GM21367 (cell line): ENCODE measurements around the gene ZNF580.
A peak's percentile ranks its signal among the peaks of the same experiment; 100 is the strongest.

Experiments used
- ATAC-seq: cut with Tn5 transposase; IDR thresholded peaks from one replicate; pipeline ENCODE4 v1.9.1; 2021; ENCODE audit not compliant: unreplicated experiment

Gene ZNF580

DNA sequence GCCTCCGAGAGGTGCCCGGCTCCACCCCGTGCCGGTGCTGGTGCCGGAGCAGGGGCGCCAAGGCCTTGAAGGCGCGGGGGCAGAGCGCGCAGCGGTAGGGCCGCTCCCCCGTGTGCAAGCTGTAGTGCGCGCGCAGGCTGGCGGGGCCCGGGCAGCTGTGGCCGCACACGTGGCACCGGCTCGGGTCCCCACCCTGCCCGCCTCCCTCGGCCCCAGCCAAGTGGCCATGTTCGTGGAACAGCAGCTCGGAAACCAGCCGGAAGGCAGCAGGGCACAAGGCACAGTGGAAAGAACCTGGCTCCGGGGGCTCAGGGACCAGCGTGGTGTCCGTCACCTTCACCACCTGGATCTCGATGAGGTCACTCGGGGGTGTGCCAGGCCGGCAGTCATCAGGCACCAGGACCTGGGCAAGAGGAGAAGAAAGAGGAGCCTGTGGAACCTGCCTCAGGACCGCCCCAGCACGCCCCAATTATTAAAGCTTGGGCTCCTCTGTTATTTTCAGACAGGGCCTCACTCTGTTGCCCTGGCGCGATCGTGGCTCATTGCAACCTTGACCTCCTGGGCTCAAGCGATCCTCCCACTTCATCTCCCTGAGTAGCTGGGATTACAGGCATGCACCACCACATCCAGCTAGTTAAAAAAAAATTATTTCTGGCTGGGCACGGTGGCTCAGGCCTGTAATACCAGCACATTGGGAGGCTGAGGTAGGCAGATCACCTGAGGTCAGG, 18.4 kb upstream of the ZNF580 start:
- ATAC-seq = no peak

GRCh38 chr19:55623130-55623529, 17.7 kb upstream of the ZNF580 start:
- ATAC-seq = no peak

DNA sequence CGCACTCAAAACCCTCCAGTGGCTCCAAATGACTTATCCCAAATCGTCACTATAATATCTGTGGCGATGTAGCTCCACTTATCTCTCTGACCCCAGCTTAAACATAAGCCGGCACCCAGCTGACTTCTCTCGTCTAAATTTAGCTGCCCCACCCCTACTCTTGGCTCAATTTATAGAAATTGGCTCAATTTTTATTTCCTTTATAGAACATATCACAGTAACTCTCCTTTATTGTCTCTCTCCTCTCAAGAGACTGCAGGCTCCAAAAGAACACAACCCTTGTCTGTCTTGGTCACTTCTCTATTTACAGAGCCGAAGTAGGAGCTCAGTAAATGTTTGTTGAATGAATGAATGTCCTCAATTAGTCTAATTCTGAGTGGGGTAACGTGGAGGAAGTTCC, 17.2 kb upstream of the ZNF580 start:
- no peak for ATAC-seq

- peak; percentile 43 for ATAC-seq
These were observed 16.4 kb upstream of the ZNF580 start, which contains the start of gene ZNF784 for GRCh38 chr19:55624109-55625003. Gene ZNF784, minus strand, starts transcription at chr19:55624566. Its CDS starts 5 bp downstream, at chr19:55624561.

DNA sequence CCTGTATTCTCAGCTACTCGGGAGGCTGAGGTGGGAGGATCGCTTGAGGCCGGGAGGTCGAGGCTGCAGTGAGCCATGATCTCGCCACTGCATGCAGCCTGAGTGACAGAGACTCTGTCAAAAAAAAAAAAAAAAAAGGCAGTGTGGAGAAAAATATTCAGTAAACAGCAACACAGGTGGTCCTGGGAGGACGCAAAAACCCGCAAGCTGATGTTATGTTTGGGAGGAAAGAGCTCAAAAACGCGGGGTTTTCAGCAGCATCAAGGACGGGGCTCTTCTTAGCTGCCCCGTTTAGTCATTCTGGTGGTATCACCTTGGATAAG, 15.8 kb upstream of the ZNF580 start:
- no peak for ATAC-seq

GRCh38 chr19:55626350-55626749, 14.5 kb upstream of the ZNF580 start:
- ATAC-seq = no peak

DNA sequence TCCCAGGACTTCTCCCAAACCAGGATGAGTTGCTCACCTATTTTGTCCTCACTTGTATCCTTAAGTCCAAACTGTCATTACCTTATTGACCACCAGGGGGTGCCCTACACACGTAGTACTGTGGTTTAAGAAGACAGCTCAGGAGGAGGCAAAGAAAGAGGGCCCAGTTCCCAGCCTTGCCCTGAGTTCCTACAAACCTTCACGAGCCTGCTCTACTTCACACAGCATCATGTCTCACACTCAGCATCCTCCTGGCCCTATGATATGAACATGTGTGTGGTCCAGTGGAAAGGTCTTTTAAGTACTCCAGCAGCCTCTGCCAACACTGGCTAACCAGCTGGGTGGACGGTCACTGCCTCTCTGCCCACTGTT, 8.4 kb upstream of the ZNF580 start:
- ATAC-seq = no peak

- ATAC-seq = no peak
These were observed 6.9 kb upstream of the ZNF580 start for GRCh38 chr19:55633861-55634260.

DNA sequence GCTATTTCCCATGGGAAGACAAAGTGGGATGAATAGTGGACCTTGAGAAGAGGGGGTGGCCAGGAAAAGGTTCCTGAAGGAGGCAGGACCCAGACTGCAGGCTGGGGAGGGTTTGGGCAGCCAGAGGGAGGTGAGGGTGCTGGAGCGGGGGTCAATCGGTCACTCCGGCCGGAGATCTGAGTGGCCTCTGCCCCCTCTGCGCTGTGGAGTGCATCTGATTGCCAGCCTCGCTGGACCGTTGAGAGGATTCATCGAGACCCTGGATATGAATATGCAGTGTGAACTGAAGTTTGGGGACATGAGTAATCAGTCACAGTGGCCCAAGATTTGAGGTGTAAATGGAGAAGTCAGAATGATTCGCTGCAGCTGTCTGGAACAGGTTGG, 5.5 kb upstream of the ZNF580 start:
- ATAC-seq = no peak

DNA sequence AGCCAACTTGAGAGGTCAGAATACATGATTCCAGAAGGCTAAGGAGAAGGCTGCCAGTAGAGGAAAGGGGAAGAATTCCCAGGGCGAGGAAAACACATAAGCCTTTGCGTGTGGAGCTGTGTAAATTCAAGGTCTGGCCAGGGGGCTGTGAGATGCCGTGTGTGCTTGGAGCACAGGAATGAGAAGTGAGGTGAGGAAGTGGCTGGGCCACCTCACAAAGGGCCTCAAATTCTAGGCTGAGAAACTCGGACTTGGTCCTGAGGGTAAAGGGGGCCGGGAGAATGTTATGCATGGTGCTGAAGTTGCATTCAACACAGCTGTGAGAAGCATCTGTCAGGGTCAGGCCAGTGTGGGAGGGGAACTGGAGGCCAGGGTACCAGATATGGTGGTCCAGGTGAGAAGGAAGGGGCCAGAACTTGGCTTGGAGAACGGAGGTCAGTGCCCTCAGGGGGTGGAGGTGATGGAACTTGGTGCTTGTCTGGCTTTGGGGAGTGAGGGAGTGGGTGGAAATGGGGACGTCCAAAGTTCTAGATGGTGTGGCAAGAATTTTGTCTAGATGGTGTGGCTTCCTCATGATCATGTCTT, 4.9 kb upstream of the ZNF580 start:
- ATAC-seq = no peak

DNA sequence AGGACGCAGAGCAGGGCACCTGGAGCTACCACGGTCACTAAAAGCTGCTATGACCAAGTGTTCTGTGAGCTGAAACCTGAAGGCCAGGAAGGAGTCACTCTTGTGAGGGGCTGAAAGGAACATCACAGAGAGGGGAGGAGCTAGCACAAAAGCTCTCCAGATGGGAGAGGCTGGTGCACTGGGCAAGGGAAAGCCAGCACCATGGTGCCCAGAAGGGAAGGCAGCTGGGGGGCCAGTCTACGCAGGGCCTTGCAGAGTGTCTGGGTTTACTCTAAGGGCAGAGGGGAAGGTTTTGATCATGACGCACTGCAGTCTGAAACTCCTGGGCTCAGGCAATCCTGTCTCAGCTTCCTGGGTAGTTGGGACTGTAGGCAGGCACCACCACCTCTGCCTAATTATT, 4.1 kb upstream of the ZNF580 start:
- ATAC-seq = no peak

- ATAC-seq = no peak
These were observed 3.3 kb upstream of the ZNF580 start for GRCh38 chr19:55637534-55637933.

- ATAC-seq = no peak
These were observed 1.9 kb upstream of the ZNF580 start for GRCh38 chr19:55638864-55639359.

DNA sequence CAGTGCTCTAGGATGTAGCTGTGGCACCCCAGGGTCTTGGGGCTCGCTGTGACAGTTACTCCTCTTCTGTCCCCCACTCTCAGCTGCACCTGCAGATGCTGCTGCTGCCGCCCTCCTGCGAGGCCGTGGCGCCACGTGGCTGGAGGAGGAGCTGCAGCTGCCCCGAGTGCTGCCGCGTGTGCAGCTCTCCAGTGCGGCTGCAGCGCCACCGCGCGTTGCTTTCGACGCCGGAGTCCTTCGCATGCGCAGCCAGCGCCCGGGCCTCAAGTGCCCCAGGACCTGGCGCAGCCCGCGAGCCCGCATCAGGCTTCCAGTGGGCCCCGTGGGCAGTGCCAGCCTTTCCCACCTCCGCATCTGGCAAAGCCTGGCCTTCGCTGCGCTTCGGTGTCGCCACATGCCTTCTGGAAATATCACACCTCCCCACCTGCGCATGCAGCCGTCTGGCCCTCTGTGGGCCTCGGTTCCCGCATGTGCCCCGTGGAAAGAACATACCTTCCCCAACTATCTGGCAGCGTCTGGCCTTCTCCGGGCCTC, 692 bp upstream of the ZNF580 start:
- no peak for ATAC-seq

GRCh38 chr19:55641426-55642152, 787 bp downstream of the ZNF580 start:
- ATAC-seq = no peak

DNA sequence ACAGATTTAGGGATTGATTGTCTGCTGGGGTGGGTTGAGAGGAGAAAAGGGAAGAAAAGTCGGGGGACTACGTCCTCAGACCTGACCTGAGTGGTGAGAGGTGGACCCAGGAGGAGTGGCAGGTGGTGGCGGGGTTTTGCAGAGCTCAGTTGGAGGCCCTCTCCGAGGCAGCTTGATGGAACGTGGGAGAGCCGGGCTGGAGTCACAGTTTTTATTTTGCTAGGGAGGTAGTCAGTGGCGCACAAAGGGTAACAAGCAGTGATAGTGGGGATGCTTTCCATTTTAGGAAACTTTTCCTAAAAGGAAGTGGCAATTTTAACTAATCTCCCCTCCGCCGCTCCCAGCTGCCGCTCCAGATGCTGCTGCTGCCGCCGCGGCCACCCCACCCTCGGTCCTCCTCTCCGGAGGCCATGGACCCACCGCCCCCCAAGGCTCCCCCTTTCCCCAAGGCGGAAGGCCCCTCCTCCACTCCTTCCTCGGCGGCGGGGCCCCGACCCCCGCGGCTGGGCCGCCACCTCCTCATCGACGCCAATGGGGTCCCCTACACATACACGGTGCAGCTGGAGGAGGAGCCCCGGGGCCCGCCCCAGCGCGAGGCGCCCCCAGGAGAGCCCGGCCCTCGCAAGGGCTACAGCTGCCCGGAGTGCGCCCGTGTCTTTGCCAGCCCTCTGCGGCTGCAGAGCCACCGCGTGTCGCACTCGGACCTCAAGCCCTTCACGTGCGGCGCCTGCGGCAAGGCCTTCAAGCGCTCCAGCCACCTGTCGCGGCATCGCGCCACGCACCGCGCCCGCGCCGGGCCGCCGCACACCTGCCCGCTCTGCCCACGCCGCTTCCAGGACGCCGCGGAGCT, 1.6 kb downstream of the ZNF580 start:
- ATAC-seq = no peak

GRCh38 chr19:55643003-55643886, 2.4 kb downstream of the ZNF580 start, which contains the start of gene ZNF581:
Gene ZNF581, plus strand, starts transcription at chr19:55643649. Its CDS starts 923 bp downstream, at chr19:55644572.
- ATAC-seq = no peak

DNA sequence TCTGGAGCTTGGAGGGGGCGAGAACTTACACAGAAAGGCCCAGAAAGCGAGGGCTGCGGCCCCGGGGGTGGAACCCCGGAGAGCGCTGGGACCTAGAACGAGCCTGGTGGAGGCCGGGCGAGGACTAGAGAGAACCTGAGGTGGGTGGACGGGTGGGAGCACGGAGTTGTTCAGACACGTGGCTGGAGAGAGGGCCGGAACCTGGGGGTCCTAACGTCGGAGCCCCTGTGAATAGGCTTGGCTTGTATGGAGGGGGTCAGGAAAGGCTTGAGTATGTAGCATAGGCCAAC, 3.0 kb downstream of the ZNF580 start:
- ATAC-seq = no peak

DNA sequence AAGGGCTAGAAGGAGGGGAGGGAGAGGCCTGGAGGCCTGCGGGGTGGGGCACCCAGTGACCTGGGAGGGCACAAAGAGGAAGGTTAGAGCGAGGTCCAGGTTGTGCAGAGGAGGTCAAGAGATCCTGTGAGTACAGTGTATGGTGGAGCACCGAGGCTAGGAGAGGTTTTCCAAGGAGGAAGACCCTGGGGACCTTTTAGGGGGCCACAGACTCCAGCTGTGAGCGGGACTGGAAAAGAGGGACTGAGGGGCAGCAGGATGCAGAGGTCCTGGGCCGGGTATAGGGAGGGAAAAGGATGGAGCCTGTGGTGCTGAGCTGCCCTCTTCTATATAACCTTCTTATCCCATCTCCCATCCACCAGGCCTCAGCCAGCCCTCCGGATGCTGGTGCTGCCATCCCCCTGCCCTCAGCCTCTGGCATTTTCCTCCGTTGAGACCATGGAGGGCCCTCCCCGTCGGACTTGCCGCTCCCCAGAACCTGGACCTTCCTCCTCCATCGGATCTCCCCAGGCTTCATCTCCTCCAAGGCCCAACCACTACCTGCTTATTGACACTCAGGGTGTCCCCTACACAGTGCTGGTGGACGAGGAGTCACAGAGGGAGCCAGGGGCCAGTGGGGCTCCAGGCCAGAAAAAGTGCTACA, 3.5 kb downstream of the ZNF580 start:
- no peak for ATAC-seq
